Suppressor macrophage treated with lipopolysaccharide for 1 hour (primary cell): ENCODE measurements around the gene DLD.
A peak's percentile ranks its signal among the peaks of the same experiment; 100 is the strongest.
"Not testable (repeated sequence)": the region's sequence is repeated elsewhere in the genome, so short reads cannot be mapped to it uniquely, and the experiment has no call there.

Experiments used
- DNase-seq, 3 donors: peaks; one replicate each; pipeline ENCODE4 v3.0.0-alpha.2; 2020 to 2022

Gene DLD

GRCh38 chr7:107890962-107891635 lies at the start of gene DLD:
Gene DLD, plus strand, starts transcription at chr7:107891183. Its CDS starts 68 bp downstream, at chr7:107891251.
- DNase-seq: peak; percentile 96 to 97 (median 96)

GRCh38 chr7:107842213-107842612 lies 48.8 kb upstream of the DLD start:
- no peak for DNase-seq

GRCh38 chr7:107843184-107843583 lies 47.8 kb upstream of the DLD start:
- DNase-seq: no peak

GRCh38 chr7:107846324-107846723 lies 44.7 kb upstream of the DLD start:
- DNase-seq: peak; percentile 15 to 39 (median 29)

- no peak for DNase-seq
Measured at GRCh38 chr7:107847168-107847835, 43.7 kb upstream of the DLD start.

GRCh38 chr7:107847836-107848175 lies 43.2 kb upstream of the DLD start:
- DNase-seq: not testable (repeated sequence)

- not testable (repeated sequence) for DNase-seq
Measured at GRCh38 chr7:107848211-107848610, 42.8 kb upstream of the DLD start.

- DNase-seq: no peak
Measured at GRCh38 chr7:107850216-107850615, 40.8 kb upstream of the DLD start.

- no peak for DNase-seq
Measured at GRCh38 chr7:107850643-107851042, 40.3 kb upstream of the DLD start.

GRCh38 chr7:107854454-107854853 lies 36.5 kb upstream of the DLD start:
- no peak for DNase-seq

GRCh38 chr7:107854989-107855388 lies 36.0 kb upstream of the DLD start:
- no peak for DNase-seq

- DNase-seq: no peak
Measured at GRCh38 chr7:107856806-107857540, 34.0 kb upstream of the DLD start.

- DNase-seq: no peak
Measured at GRCh38 chr7:107857541-107857912, 33.5 kb upstream of the DLD start.

GRCh38 chr7:107858280-107858679 lies 32.7 kb upstream of the DLD start:
- DNase-seq: no peak

- DNase-seq: no peak
Measured at GRCh38 chr7:107860279-107860961, 30.6 kb upstream of the DLD start.

GRCh38 chr7:107860981-107861652 lies 29.9 kb upstream of the DLD start:
- no peak for DNase-seq

- no peak for DNase-seq
Measured at GRCh38 chr7:107865956-107866775, 24.8 kb upstream of the DLD start.

- DNase-seq: no peak
Measured at GRCh38 chr7:107867858-107868466, 23.0 kb upstream of the DLD start.

GRCh38 chr7:107870427-107871000 lies 20.5 kb upstream of the DLD start:
- DNase-seq: no peak

- DNase-seq: no peak
Measured at GRCh38 chr7:107874111-107874510, 16.9 kb upstream of the DLD start.
